ENCODE measurements around the gene FAM171A2.
"Not testable (repeated sequence)": the region's sequence is repeated elsewhere in the genome, so short reads cannot be mapped to it uniquely, and the experiment has no call there.

The FAM171A2 gene

GRCh38 chr17:44384281-44384822 lies 20.7 kb upstream of the FAM171A2 start:
- in situ Hi-C loops (cut with MboI; ENCODE audit: low sequenced_read_pairs), result no loop called here

- in situ Hi-C loops (cut with MboI; ENCODE audit: low sequenced_read_pairs), result no loop called here
Measured at GRCh38 chr17:44383861-44384260, 20.2 kb upstream of the FAM171A2 start.

- in situ Hi-C loops (cut with MboI; ENCODE audit: low sequenced_read_pairs), result no loop called here
Measured at GRCh38 chr17:44383363-44383762, 19.7 kb upstream of the FAM171A2 start.

GRCh38 chr17:44382917-44383316 lies 19.3 kb upstream of the FAM171A2 start:
- in situ Hi-C loops (cut with MboI; ENCODE audit: low sequenced_read_pairs), result no loop called here

- in situ Hi-C loops (cut with MboI; ENCODE audit: low sequenced_read_pairs), result no loop called here
Measured at GRCh38 chr17:44381810-44382305, 18.2 kb upstream of the FAM171A2 start.

GRCh38 chr17:44380767-44381166 lies 17.1 kb upstream of the FAM171A2 start:
- in situ Hi-C loops (cut with MboI; ENCODE audit: low sequenced_read_pairs), result no loop called here

- in situ Hi-C loops (cut with MboI; ENCODE audit: low sequenced_read_pairs), result no loop called here
Measured at GRCh38 chr17:44379887-44380286, 16.2 kb upstream of the FAM171A2 start.

GRCh38 chr17:44378171-44378705 lies 14.6 kb upstream of the FAM171A2 start:
- in situ Hi-C loops (cut with MboI; ENCODE audit: low sequenced_read_pairs), result no loop called here

- in situ Hi-C loops (cut with MboI; ENCODE audit: low sequenced_read_pairs), result no loop called here
Measured at GRCh38 chr17:44376779-44377178, 13.1 kb upstream of the FAM171A2 start.

- in situ Hi-C loops (cut with MboI; ENCODE audit: low sequenced_read_pairs), result no loop called here
Measured at GRCh38 chr17:44376124-44376523, 12.5 kb upstream of the FAM171A2 start.

GRCh38 chr17:44375196-44376017 lies 11.8 kb upstream of the FAM171A2 start:
- in situ Hi-C loops (cut with MboI; ENCODE audit: low sequenced_read_pairs), result no loop called here

- in situ Hi-C loops (cut with MboI; ENCODE audit: low sequenced_read_pairs), result no loop called here
Measured at GRCh38 chr17:44374306-44375195, 10.9 kb upstream of the FAM171A2 start.

- in situ Hi-C loops (cut with MboI; ENCODE audit: low sequenced_read_pairs), result no loop called here
Measured at GRCh38 chr17:44372036-44372435, 8.4 kb upstream of the FAM171A2 start.

GRCh38 chr17:44369414-44370023 lies 5.9 kb upstream of the FAM171A2 start:
- in situ Hi-C loops (cut with MboI; ENCODE audit: low sequenced_read_pairs), result not testable (repeated sequence)

- in situ Hi-C loops (cut with MboI; ENCODE audit: low sequenced_read_pairs), result not testable (repeated sequence)
Measured at GRCh38 chr17:44368391-44369243, 5.0 kb upstream of the FAM171A2 start.

GRCh38 chr17:44367231-44367979 lies 3.8 kb upstream of the FAM171A2 start:
- in situ Hi-C loops (cut with MboI; ENCODE audit: low sequenced_read_pairs), result no loop called here

- in situ Hi-C loops (cut with MboI; ENCODE audit: low sequenced_read_pairs), result not testable (repeated sequence)
Measured at GRCh38 chr17:44365051-44365450, 1.4 kb upstream of the FAM171A2 start.

GRCh38 chr17:44362949-44363612 lies 572 bp downstream of the FAM171A2 start:
- in situ Hi-C loops (cut with MboI; ENCODE audit: low sequenced_read_pairs), result no loop called here

All from HL-60/S4 (cell line).